ENCODE data around the gene NOTCH4. TPM values are rescaled to one million over a fixed set of nuclear protein-coding genes. Genes with fewer than 3 reads are reported as not detected.

NOTCH4 gene
- total and polyA plus RNA-seq, 2 of the 4 experiments (the other 2 are of a cell fraction): 0.96 to 1.3 TPM

- no peaks in the 10 kb centered on the region; the same call in 1 of the 2 replicates for H3K27me3 ChIP-seq (ENCODE audit: control insufficient read depth, insufficient read depth, low read length)
- peaks cover 6 to 34% of the 10 kb centered on the region in 2 experiments for H3K79me1 ChIP-seq (ENCODE audit: low read depth in 1 of 2, low read length in 2 of 2)
- H3K9ac ChIP-seq (ENCODE audit: low read depth, low read length): peak within 1 kb of the TSS; percentile 70
- peak within 1 kb of the TSS; percentile 96 for H2AFZ ChIP-seq (replicated peaks; ENCODE audit: low read length, poor library complexity)
- peak within 1 kb of the TSS; percentile 78 for H2BK120ac ChIP-seq (ENCODE audit: low read depth, low read length)
- 0 out of 2 replicates have a peak, but pooled peaks cover 4% of the 10 kb centered on the region for H3K9me1 ChIP-seq (ENCODE audit: insufficient read depth, low read length)
- H4K5ac ChIP-seq (ENCODE audit: low read depth, low read length): peak within 1 kb of the TSS; percentile 65
- dilution Hi-C loops (cut with HindIII; ENCODE audit: low sequenced_read_pairs, unreplicated experiment) (no loop called here), in situ Hi-C loops (cut with MboI; ENCODE audit: low sequenced_read_pairs) (no loop called here), intact Hi-C loops (cut with micrococcal nuclease) (loop anchor here (1.0 to 10.0 kb wide), 7 partner anchors 23 to 252 kb away; partner anchors contain the start of genes AGPAT1, SKIC2 and ZBTB12)
- H3K27ac ChIP-seq (ENCODE audit: insufficient read depth, low read length): peak within 1 kb of the TSS; percentile 84
- H2BK15ac ChIP-seq (ENCODE audit: low read depth, low read length): peak within 1 kb of the TSS; percentile 54; the same call in 2 of the 3 replicates
- ChIA-PET CTCF (interaction anchor here (1.0 to 1.1 kb wide), 2 partner anchors 39 to 44 kb away, joined by 3 read pairs; partner anchors contain the start of gene TNXB), POLR2A (ENCODE audit: unreplicated experiment) (no interaction called here)
- peak within 1 kb of the TSS; percentile 90 for H3K14ac ChIP-seq (replicated peaks; ENCODE audit: low read depth, low read length)
- DNase-seq: peak; percentile 91
- H3K4me1 ChIP-seq (ENCODE audit: control insufficient read depth, insufficient read depth, low read length): peaks cover 23% of the 10 kb centered on the region
- H3K4me2 ChIP-seq (ENCODE audit: low read depth, low read length): peak within 1 kb of the TSS; percentile 79
- H4K91ac ChIP-seq (ENCODE audit: insufficient read depth, low read depth, low read length): peak within 1 kb of the TSS; percentile 86
- peak within 1 kb of the TSS; percentile 84 for H3K4ac ChIP-seq (ENCODE audit: low read depth, low read length)
- H3K4me3 ChIP-seq (ENCODE audit: insufficient read depth, low read depth, low read length): peak within 1 kb of the TSS; percentile 67
- no peaks in the 10 kb centered on the region for H4K20me1 ChIP-seq (ENCODE audit: insufficient read depth, low read length)
- H3K23ac ChIP-seq (ENCODE audit: low read depth, low read length): peak within 1 kb of the TSS; percentile 96
- H2BK20ac ChIP-seq (ENCODE audit: low read depth, low read length): peak within 1 kb of the TSS; percentile 79
- H4K8ac ChIP-seq (ENCODE audit: low read depth in 2 of 2, low read length in 2 of 2): peak within 1 kb of the TSS; percentile 75 to 96
- peak within 1 kb of the TSS; percentile 78 for H3K56ac ChIP-seq (ENCODE audit: extremely low read depth, insufficient read depth, low read length)
- peak; percentile 23; the same call in 1 of the 2 replicates for TF ChIP-seq CHD1 (IDR thresholded peaks at IDR 0.05; ENCODE audit: low read depth, low read length)
- TF ChIP-seq CTCF (conservative IDR thresholded peaks at IDR 0.05; ENCODE audit: low read depth, low read length): 0 out of 2 replicates have a peak, but pooled peaks have one; percentile 26
- TF ChIP-seq POLR2A (IDR thresholded peaks at IDR 0.05; ENCODE audit: low read depth, low read length): 0 out of 2 replicates have a peak, but pooled peaks have one; percentile 13
- peak; percentile 67; the same call in 1 of the 2 replicates for TF ChIP-seq MAZ (IDR thresholded peaks at IDR 0.05; ENCODE audit: borderline replicate concordance, low read depth, low read length)
- TF ChIP-seq FOS (IDR thresholded peaks at IDR 0.05; ENCODE audit: low read depth, low read length): no peak
- peak; percentile 6; the same call in 1 of the 2 replicates for TF ChIP-seq CEBPB (IDR thresholded peaks at IDR 0.05; ENCODE audit: low read depth, low read length)
- TF ChIP-seq MAFK (IDR thresholded peaks at IDR 0.05; ENCODE audit: low read depth, low read length): no peak
- peak; percentile 93 for TF ChIP-seq BHLHE40 (IDR thresholded peaks at IDR 0.05; ENCODE audit: low read depth, low read length)
- TF ChIP-seq SMC3 (IDR thresholded peaks at IDR 0.05; ENCODE audit: low read depth, low read length): 0 out of 2 replicates have a peak, but pooled peaks have one; percentile 11
- TSS peak; percentile 84 for BruUV-seq (replicated peaks)
- WGBS, 2 experiments (ENCODE audit: extremely low coverage in 2 of 2, insufficient read length in 1 of 2): 5% methylated on average over 4 of the region's 52 CpGs; no CpG with 5 or more reads in 1 of the 2 experiments
- peak within 1 kb of the TSS; percentile 69; the same call in 1 of the 2 replicates for H2AK5ac ChIP-seq (ENCODE audit: low read depth, low read length)
- peak within 1 kb of the TSS; percentile 46 for H3K18ac ChIP-seq (ENCODE audit: low read depth, low read length)
- peaks cover 1% of the 10 kb centered on the region; the same call in 1 of the 2 replicates for H3K9me3 ChIP-seq (ENCODE audit: control insufficient read depth, insufficient read depth, low read length)
- peak within 1 kb of the TSS; percentile 98 for H2AK9ac ChIP-seq (replicated peaks; ENCODE audit: low read depth, low read length, poor library complexity)
- peak within 1 kb of the TSS; percentile 82 for H2BK5ac ChIP-seq (ENCODE audit: low read depth, low read length, poor library complexity, severe bottlenecking)
- peaks cover 12% of the 10 kb centered on the region for H3K36me3 ChIP-seq (ENCODE audit: control insufficient read depth, insufficient read depth, low read length)
- ATAC-seq (ENCODE audit: low read depth): peak; percentile 80
These were observed 70.0 kb downstream of the NOTCH4 start, which contains the start of gene PPT2 for GRCh38 chr6:32153564-32154513. Gene PPT2, plus strand, starts transcription at chr6:32154141. Its CDS starts 454 bp downstream, at chr6:32154595.
